ENCODE measurements around the gene IGFN1. TPM values are rescaled to one million over a fixed set of nuclear protein-coding genes. Genes with fewer than 3 reads are reported as not detected.

The IGFN1 gene
- total RNA-seq, 4 donors from 2014 or later = not detected

- Histone ChIP-seq H3K36me3 (peaks cover 0 to 98% (median 29%) of the 10 kb centered on the region in 3 donors), H3K27me3 (peaks cover 0 to 3% (median 0%) of the 10 kb centered on the region in 4 donors), H3K4me3 (no peak overlapping the region), H3K27ac (no peak overlapping the region), H3K9me3 (no peaks in the 10 kb centered on the region), H3K4me1 (peaks cover 0 to 24% (median 0%) of the 10 kb centered on the region in 3 donors)
- TF ChIP-seq POLR2A (IDR thresholded peaks at IDR 0.05) (no peak), CTCF (IDR thresholded peaks at IDR 0.05) (no peak)
- WGBS, 2 donors = 79 to 90% methylated on average over 7 of the region's 7 CpGs
- DNase-seq = no peak
- intact Hi-C loops (cut with DNase I) = no loop called here
These were observed 44.8 kb upstream of the IGFN1 start for GRCh38 chr1:201145816-201146215.

GRCh38 chr1:201146626-201147390 is 43.8 kb upstream of the IGFN1 start:
- Histone ChIP-seq H3K27me3 (peaks cover 0 to 3% (median 0%) of the 10 kb centered on the region in 4 donors), H3K4me3 (no peak overlapping the region), H3K27ac (no peak overlapping the region), H3K36me3 (peaks cover 0 to 98% (median 21%) of the 10 kb centered on the region in 3 donors), H3K9me3 (no peaks in the 10 kb centered on the region), H3K4me1 (peaks cover 0 to 14% (median 0%) of the 10 kb centered on the region in 3 donors)
- 86 to 94% methylated on average over 7 to 16 of the region's 17 CpGs for WGBS, 2 donors
- DNase-seq = no peak
- TF ChIP-seq CTCF (IDR thresholded peaks at IDR 0.05) (no peak), POLR2A (IDR thresholded peaks at IDR 0.05) (no peak)
- intact Hi-C loops (cut with DNase I) = no loop called here

GRCh38 chr1:201147396-201148015 is 43.1 kb upstream of the IGFN1 start:
- TF ChIP-seq POLR2A (IDR thresholded peaks at IDR 0.05) (no peak), CTCF (IDR thresholded peaks at IDR 0.05) (no peak)
- Histone ChIP-seq H3K36me3 (peaks cover 0 to 97% (median 17%) of the 10 kb centered on the region in 3 donors), H3K9me3 (no peaks in the 10 kb centered on the region), H3K4me3 (no peak overlapping the region), H3K27me3 (peaks cover 0 to 3% (median 0%) of the 10 kb centered on the region in 4 donors), H3K27ac (no peak overlapping the region), H3K4me1 (peaks cover 0 to 7% (median 0%) of the 10 kb centered on the region in 3 donors)
- intact Hi-C loops (cut with DNase I) = no loop called here
- 85 to 92% methylated on average over 12 of the region's 13 CpGs for WGBS, 2 donors
- no peak for DNase-seq

GRCh38 chr1:201149400-201149799 is 41.2 kb upstream of the IGFN1 start:
- TF ChIP-seq CTCF (IDR thresholded peaks at IDR 0.05) = peak in 5 of 6 experiments; percentile 18 to 50 (median 19)
- TF ChIP-seq POLR2A (IDR thresholded peaks at IDR 0.05) = no peak
- H3K36me3 ChIP-seq = peaks cover 0 to 78% (median 9%) of the 10 kb centered on the region in 3 donors
- intact Hi-C loops (cut with DNase I) = no loop called here
- peaks cover 11 to 16% (median 11%) of the 10 kb centered on the region in 3 donors for H3K4me1 ChIP-seq
- no peak for DNase-seq
- WGBS, 2 donors = 65 to 68% methylated on average over 3 to 4 of the region's 4 CpGs
- no peaks in the 10 kb centered on the region for H3K9me3 ChIP-seq
- H3K4me3 ChIP-seq = no peak overlapping the region
- no peaks in the 10 kb centered on the region for H3K27me3 ChIP-seq
- no peak overlapping the region for H3K27ac ChIP-seq

All from esophagus squamous epithelium (tissue), 5 donors.